Calu3 (cell line): ENCODE measurements around the gene ATXN10. TPM values are rescaled to one million over a fixed set of nuclear protein-coding genes. Genes with fewer than 3 reads are reported as not detected.

Experiments
- BruUV-seq: library from RNA; stranded (reverse); fragments of 400-500 nt; replicated peaks from 2 replicates; lab custom pipeline; 2021; lab: Mats Ljungman, UMichigan
- CTCF ChIA-PET: fragments of 300-600 bp; sonication (Branson Sonifier 250); formaldehyde crosslinking; loops from one replicate; lab custom pipeline; 2022; ENCODE audit warnings: antibody characterized with exemption; lab: Charles Lee
- DNase-seq: peaks from one replicate; pipeline ENCODE4 v3.0.0; 2022
- H3K27ac Mint-ChIP-seq: one replicate; pipeline ENCODE4 v1.8.0; 2022; ENCODE audit warnings: mixed read lengths; ENCODE audit not compliant: unreplicated experiment
- H3K27me3 Mint-ChIP-seq: one replicate; pipeline ENCODE4 v1.8.0; 2022; ENCODE audit warnings: mixed read lengths; ENCODE audit not compliant: unreplicated experiment
- H3K36me3 Mint-ChIP-seq: one replicate; pipeline ENCODE4 v1.8.0; 2022; ENCODE audit warnings: mild to moderate bottlenecking, moderate library complexity, mixed read lengths; ENCODE audit not compliant: insufficient read depth, unreplicated experiment
- H3K4me1 Mint-ChIP-seq: one replicate; pipeline ENCODE4 v1.8.0; 2022; ENCODE audit warnings: mild to moderate bottlenecking, low read depth, mixed read lengths; ENCODE audit not compliant: unreplicated experiment
- H3K4me3 Mint-ChIP-seq: one replicate; pipeline ENCODE4 v1.8.0; 2022; ENCODE audit warnings: mild to moderate bottlenecking, low read depth, moderate library complexity, mixed read lengths; ENCODE audit not compliant: unreplicated experiment
- H3K9me3 Mint-ChIP-seq: one replicate; pipeline ENCODE4 v1.8.0; 2022; ENCODE audit warnings: low read depth, mixed read lengths; ENCODE audit not compliant: unreplicated experiment
- intact Hi-C: fragments of 100-400 bp; cut with micrococcal nuclease; formaldehyde crosslinking; loops from one replicate; pipeline ENCODE4 v1.10.0; 2022; ENCODE audit not compliant: unreplicated experiment
- total RNA-seq: library from RNA; stranded (reverse); gene quantifications from 2 replicates; pipeline ENCODE4 v1.2.3, GENCODE V29; 2022
- TF ChIP-seq, protein P1 (sequence below): fragments of 200-600 bp; IDR thresholded peaks from one replicate; pipeline ENCODE4 v1.8.0; 2022; ENCODE audit warnings: antibody characterized with exemption; ENCODE audit not compliant: unreplicated experiment

ATXN10 gene
- total RNA-seq, 1 experiment from 2014 or later = 263 TPM

DNA sequence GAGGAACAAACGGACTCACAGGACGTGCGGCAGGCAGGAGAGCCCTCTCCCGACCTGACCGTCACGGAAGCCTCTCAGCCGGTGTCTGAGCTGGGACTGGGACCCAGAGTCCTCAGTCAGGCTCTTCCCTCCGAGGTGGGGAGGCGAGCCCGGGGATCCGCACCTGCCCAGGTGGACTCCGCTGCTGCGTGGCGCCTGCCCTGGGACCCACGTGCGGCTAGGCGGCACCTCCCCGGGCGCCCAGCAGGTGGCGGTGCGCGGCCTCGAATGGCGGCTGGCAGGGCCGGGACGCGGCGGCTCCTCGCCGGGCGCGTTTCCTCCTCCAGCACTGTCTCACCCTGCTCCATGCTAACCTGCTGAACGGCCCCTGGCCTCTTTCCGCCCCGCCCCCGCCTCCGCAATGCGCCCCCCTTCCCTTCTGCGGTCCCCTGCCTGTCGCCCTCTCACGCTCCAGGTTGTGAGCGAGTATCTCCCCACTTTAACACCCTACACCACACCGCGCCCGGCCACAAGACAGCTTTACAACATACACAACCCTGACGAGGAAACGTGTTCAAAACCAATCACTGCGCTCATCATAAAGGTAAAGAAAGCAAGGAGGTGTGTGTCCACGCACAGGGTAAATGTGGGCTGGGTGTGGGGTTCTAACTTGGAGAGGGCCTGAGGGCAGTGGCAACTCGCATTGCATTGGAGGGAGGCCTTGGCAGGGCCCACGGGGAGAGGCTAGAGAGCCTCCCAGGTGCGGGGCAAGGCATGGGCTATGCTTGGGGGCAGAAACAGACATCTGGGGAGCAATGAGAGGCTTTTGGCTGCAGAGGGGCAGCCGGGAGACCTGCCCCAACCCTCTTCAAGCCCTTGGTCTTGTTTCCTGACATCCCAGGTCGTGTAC lies 25.9 kb upstream of the ATXN10 start:
- Mint-ChIP-seq H3K4me1 (peaks cover 43% of the 10 kb centered on the region), H3K9me3 (no peaks in the 10 kb centered on the region), H3K36me3 (peaks cover 17% of the 10 kb centered on the region), H3K4me3 (peak overlapping the region; percentile 64), H3K27me3 (no peaks in the 10 kb centered on the region), H3K27ac (peak overlapping the region; percentile 97)
- DNase-seq = peak; percentile 95
- intact Hi-C loops = loop anchor here (2.0 to 5.0 kb wide), 2 partner anchors 187 to 331 kb away; partner anchors contain the start of gene WNT7B
- CTCF ChIA-PET = interaction anchor here (0.7 to 1.9 kb wide), 6 partner anchors 41 to 396 kb away, joined by 3 to 8 read pairs (median 4); no protein-coding TSS in a partner anchor
- TF ChIP-seq, protein P1, sequence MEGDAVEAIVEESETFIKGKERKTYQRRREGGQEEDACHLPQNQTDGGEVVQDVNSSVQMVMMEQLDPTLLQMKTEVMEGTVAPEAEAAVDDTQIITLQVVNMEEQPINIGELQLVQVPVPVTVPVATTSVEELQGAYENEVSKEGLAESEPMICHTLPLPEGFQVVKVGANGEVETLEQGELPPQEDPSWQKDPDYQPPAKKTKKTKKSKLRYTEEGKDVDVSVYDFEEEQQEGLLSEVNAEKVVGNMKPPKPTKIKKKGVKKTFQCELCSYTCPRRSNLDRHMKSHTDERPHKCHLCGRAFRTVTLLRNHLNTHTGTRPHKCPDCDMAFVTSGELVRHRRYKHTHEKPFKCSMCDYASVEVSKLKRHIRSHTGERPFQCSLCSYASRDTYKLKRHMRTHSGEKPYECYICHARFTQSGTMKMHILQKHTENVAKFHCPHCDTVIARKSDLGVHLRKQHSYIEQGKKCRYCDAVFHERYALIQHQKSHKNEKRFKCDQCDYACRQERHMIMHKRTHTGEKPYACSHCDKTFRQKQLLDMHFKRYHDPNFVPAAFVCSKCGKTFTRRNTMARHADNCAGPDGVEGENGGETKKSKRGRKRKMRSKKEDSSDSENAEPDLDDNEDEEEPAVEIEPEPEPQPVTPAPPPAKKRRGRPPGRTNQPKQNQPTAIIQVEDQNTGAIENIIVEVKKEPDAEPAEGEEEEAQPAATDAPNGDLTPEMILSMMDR = peak; percentile 97
- BruUV-seq = TSS peak; percentile 60

GRCh38 chr22:45647532-45648225 lies 24.0 kb upstream of the ATXN10 start:
- Mint-ChIP-seq H3K4me1 (peaks cover 58% of the 10 kb centered on the region), H3K4me3 (peak overlapping the region; percentile 6), H3K27me3 (no peaks in the 10 kb centered on the region), H3K9me3 (peaks cover 4% of the 10 kb centered on the region), H3K36me3 (peaks cover 17% of the 10 kb centered on the region), H3K27ac (peak overlapping the region; percentile 81)
- intact Hi-C loops = loop anchor here (5.0 kb wide), 1 partner anchor 185 kb away; no protein-coding TSS in a partner anchor
- BruUV-seq = no TSS peak
- CTCF ChIA-PET = no interaction called here
- TF ChIP-seq, protein P1 = no peak
- DNase-seq = no peak

- peaks cover 4% of the 10 kb centered on the region for H3K9me3 Mint-ChIP-seq
- BruUV-seq = no TSS peak
- H3K4me3 Mint-ChIP-seq = peak overlapping the region; percentile 6
- peak; percentile 27 for DNase-seq
- H3K4me1 Mint-ChIP-seq = peaks cover 66% of the 10 kb centered on the region
- peaks cover 17% of the 10 kb centered on the region for H3K36me3 Mint-ChIP-seq
- H3K27ac Mint-ChIP-seq = peak overlapping the region; percentile 81
- intact Hi-C loops = loop anchor here (5.0 kb wide), 1 partner anchor 184 kb away; no protein-coding TSS in a partner anchor
- TF ChIP-seq, protein P1 = no peak
- H3K27me3 Mint-ChIP-seq = no peaks in the 10 kb centered on the region
- CTCF ChIA-PET = no interaction called here
Observed at GRCh38 chr22:45648301-45649117, 23.1 kb upstream of the ATXN10 start.

GRCh38 chr22:45649809-45650208 lies 21.8 kb upstream of the ATXN10 start:
- H3K9me3 Mint-ChIP-seq = peaks cover 4% of the 10 kb centered on the region
- intact Hi-C loops = loop anchor here (5.0 kb wide), 1 partner anchor 182 kb away; no protein-coding TSS in a partner anchor
- CTCF ChIA-PET = no interaction called here
- H3K4me3 Mint-ChIP-seq = no peak overlapping the region
- H3K27me3 Mint-ChIP-seq = no peaks in the 10 kb centered on the region
- peaks cover 17% of the 10 kb centered on the region for H3K36me3 Mint-ChIP-seq
- TF ChIP-seq, protein P1 = no peak
- BruUV-seq = no TSS peak
- H3K27ac Mint-ChIP-seq = no peak overlapping the region
- no peak for DNase-seq
- peaks cover 76% of the 10 kb centered on the region for H3K4me1 Mint-ChIP-seq
